Transverse colon (tissue), 4 donors: ENCODE measurements around the gene SAMD14. TPM values are rescaled to one million over a fixed set of nuclear protein-coding genes. Genes with fewer than 3 reads are reported as not detected.
A peak's percentile ranks its signal among the peaks of the same experiment; 100 is the strongest.

Experiments
- DNase-seq: peaks from one replicate; pipeline ENCODE4 v3.0.0-alpha.2; 2019
- H3K27ac ChIP-seq, 4 donors: fragments of 200-600 bp; sonication (generic); 2 replicates each; pipeline ENCODE4 v1.5.1; 2016 to 2018; ENCODE audit warnings: inconsistent platforms in 4 of 4
- H3K27me3 ChIP-seq: fragments of 200-600 bp; sonication (generic); 2 replicates; pipeline ENCODE4 v1.5.1; 2017; ENCODE audit warnings: inconsistent platforms
- H3K36me3 ChIP-seq, 4 donors: fragments of 200-600 bp; sonication (generic); 2 replicates each; pipeline ENCODE4 v1.5.1; 2017 to 2019; ENCODE audit warnings: inconsistent platforms in 4 of 4
- H3K4me1 ChIP-seq, 4 donors: fragments of 200-600 bp; sonication (generic); 2 replicates each; pipeline ENCODE4 v1.5.1; 2017 to 2020; ENCODE audit warnings: inconsistent platforms in 4 of 4
- H3K4me3 ChIP-seq, 4 donors: fragments of 200-600 bp; sonication (generic); 1 replicate in 1 of 4; 2 replicates in 3 of 4; pipeline versions ENCODE4 v1.5.1 to v1.6.1; 2017 to 2019; ENCODE audit warnings: inconsistent platforms in 4 of 4
- H3K9me3 ChIP-seq, 2 donors: fragments of 200-600 bp; sonication (generic); 2 replicates each; pipeline ENCODE4 v1.5.1; 2017 to 2019; ENCODE audit warnings: inconsistent platforms in 2 of 2
- EP300 ChIP-seq: sonication (generic); formaldehyde crosslinking; IDR thresholded peaks from one replicate; pipeline ENCODE4 v1.6.1; 2017; ENCODE audit warnings: antibody characterized with exemption, low read depth
- POLR2A ChIP-seq: fragments of 450-650 bp; IDR thresholded peaks from one replicate; pipeline ENCODE4 v1.6.1; 2016; ENCODE audit warnings: antibody characterized with exemption, mild to moderate bottlenecking, moderate library complexity
- POLR2AphosphoS5 ChIP-seq, 3 donors: sonication (generic); formaldehyde crosslinking; IDR thresholded peaks; one replicate each; pipeline ENCODE4 v1.6.1; 2016; ENCODE audit warnings: antibody characterized with exemption in 3 of 3
- WGBS, 2 donors: methylation state at CpG; one replicate each; pipeline ENCODE4 v1.1.5; 2018; ENCODE audit warnings: low coverage in 1 of 2; 5-methylcytosine and 5-hydroxymethylcytosine counted together
- in situ Hi-C, 4 donors: fragments of 200-750 bp; cut with MboI; loops; one replicate each; pipeline versions ENCODE4 v1.15.0 to v1.15.1; 2017; ENCODE audit warnings: low sequenced_read_pairs in 3 of 4, low pct_ligation_motif_present in 1 of 4, low pct_unique_long_range_greater_than_20kb in 1 of 4
- intact Hi-C: fragments of 100-400 bp; cut with DNase I; formaldehyde crosslinking; loops from one replicate; pipeline ENCODE4 v1.15.1; 2023; ENCODE audit warnings: low total_unique reads
- total RNA-seq, 4 donors: library from RNA; depleted of rRNA; stranded (reverse); fragments of >200 nt; gene quantifications; one replicate each; pipeline ENCODE4 v1.1.0, GENCODE V29; 2016
- TF ChIP-seq, protein P1 (sequence below), 5 experiments: fragments of 200-600 bp in 3 of 5; fragments of 450-650 bp in 2 of 5; sonication (generic) in 3 of 5; IDR thresholded peaks; 1 replicate in 2 of 5; 2 replicates in 3 of 5; pipeline ENCODE4 v1.5.1; 2016 to 2017; ENCODE audit warnings: antibody characterized with exemption in 5 of 5, inconsistent platforms in 3 of 5, mild to moderate bottlenecking in 2 of 5, moderate library complexity in 1 of 5

SAMD14 gene
- total RNA-seq, 4 donors from 2014 or later = 0.14 to 1.8 (median 0.32) TPM; not detected in 1

DNA sequence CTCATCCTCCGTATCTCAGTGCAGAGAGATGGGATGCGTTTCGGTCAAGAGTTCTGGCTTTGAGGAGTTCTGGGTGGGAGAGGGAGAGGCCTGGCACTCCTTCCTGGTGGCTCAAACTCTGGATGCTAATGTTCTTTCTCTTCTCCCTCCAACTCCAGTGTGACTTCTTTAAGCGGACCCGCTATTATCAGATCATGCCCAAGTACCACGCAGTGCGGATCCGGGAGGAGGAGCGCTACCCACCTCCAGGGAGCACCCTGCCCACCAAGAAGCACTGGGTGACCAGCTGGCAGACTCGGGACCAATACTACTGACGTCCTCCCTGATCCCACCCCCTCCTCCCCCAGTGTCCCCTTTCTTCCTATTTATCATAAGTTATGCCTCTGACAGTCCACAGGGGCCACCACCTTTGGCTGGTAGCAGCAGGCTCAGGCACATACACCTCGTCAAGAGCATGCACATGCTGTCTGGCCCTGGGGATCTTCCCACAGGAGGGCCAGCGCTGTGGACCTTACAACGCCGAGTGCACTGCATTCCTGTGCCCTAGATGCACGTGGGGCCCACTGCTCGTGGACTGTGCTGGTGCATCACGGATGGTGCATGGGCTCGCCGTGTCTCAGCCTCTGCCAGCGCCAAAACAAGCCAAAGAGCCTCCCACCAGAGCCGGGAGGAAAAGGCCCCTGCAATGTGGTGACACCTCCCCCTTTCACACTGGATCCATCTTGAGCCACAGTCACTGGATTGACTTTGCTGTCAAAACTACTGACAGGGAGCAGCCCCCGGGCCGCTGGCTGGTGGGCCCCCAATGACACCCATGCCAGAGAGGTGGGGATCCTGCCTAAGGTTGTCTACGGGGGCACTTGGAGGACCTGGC is 40.8 kb downstream of the SAMD14 start:
- no peak for TF ChIP-seq POLR2A
- no peak for TF ChIP-seq EP300
- TF ChIP-seq POLR2AphosphoS5 (IDR thresholded peaks at IDR 0.05) = no peak
- TF ChIP-seq, protein P1, sequence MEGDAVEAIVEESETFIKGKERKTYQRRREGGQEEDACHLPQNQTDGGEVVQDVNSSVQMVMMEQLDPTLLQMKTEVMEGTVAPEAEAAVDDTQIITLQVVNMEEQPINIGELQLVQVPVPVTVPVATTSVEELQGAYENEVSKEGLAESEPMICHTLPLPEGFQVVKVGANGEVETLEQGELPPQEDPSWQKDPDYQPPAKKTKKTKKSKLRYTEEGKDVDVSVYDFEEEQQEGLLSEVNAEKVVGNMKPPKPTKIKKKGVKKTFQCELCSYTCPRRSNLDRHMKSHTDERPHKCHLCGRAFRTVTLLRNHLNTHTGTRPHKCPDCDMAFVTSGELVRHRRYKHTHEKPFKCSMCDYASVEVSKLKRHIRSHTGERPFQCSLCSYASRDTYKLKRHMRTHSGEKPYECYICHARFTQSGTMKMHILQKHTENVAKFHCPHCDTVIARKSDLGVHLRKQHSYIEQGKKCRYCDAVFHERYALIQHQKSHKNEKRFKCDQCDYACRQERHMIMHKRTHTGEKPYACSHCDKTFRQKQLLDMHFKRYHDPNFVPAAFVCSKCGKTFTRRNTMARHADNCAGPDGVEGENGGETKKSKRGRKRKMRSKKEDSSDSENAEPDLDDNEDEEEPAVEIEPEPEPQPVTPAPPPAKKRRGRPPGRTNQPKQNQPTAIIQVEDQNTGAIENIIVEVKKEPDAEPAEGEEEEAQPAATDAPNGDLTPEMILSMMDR (IDR thresholded peaks at IDR 0.05) = no peak
- Histone ChIP-seq H3K36me3 (no peaks in the 10 kb centered on the region), H3K4me3 (no peak overlapping the region), H3K9me3 (no peaks in the 10 kb centered on the region), H3K27ac (no peak overlapping the region), H3K27me3 (no peaks in the 10 kb centered on the region), H3K4me1 (peaks cover 0 to 3% (median 0%) of the 10 kb centered on the region in 4 donors)
- intact Hi-C loops (no loop called here), in situ Hi-C loops (loop anchor here in 3 of 4 donors (5.0 to 10.0 kb wide), 2 partner anchors 62 to 64 kb away; no protein-coding TSS in a partner anchor)
- no peak for DNase-seq
- 81% methylated on average over 25 of the region's 25 CpGs; no CpG with 5 or more reads in 1 of the 2 donors for WGBS, 2 donors

GRCh38 chr17:50087912-50088405 is 42.0 kb downstream of the SAMD14 start:
- in situ Hi-C loops = loop anchor here in 3 of 4 donors (5.0 to 10.0 kb wide), 2 partner anchors 61 to 63 kb away; no protein-coding TSS in a partner anchor
- Histone ChIP-seq H3K4me3 (no peak overlapping the region), H3K27me3 (no peaks in the 10 kb centered on the region), H3K4me1 (no peaks in the 10 kb centered on the region), H3K27ac (no peak overlapping the region), H3K36me3 (no peaks in the 10 kb centered on the region), H3K9me3 (no peaks in the 10 kb centered on the region)
- DNase-seq = no peak
- TF ChIP-seq, protein P1 (IDR thresholded peaks at IDR 0.05) = no peak
- TF ChIP-seq POLR2A (no peak), POLR2AphosphoS5 (IDR thresholded peaks at IDR 0.05) (no peak), EP300 (no peak)
- WGBS, 2 donors = 77 to 92% methylated on average over 6 to 17 of the region's 19 CpGs
- intact Hi-C loops = loop anchor here (1.0 kb wide), 1 partner anchor 62 kb away; no protein-coding TSS in a partner anchor

- no peak overlapping the region for H3K27ac ChIP-seq
- no peaks in the 10 kb centered on the region for H3K4me1 ChIP-seq
- H3K9me3 ChIP-seq = no peaks in the 10 kb centered on the region
- H3K27me3 ChIP-seq = no peaks in the 10 kb centered on the region
- WGBS, 2 donors = 35 to 62% methylated on average over 2 to 10 of the region's 10 CpGs
- DNase-seq = peak; percentile 78
- TF ChIP-seq POLR2AphosphoS5 (IDR thresholded peaks at IDR 0.05) = peak in 1 of 3 donors; percentile 32
- no peak for TF ChIP-seq EP300
- no peak for TF ChIP-seq POLR2A
- TF ChIP-seq, protein P1 (IDR thresholded peaks at IDR 0.05) = peak; percentile 94 to 97 (median 96)
- intact Hi-C loops = loop anchor here (1.0 kb wide), 1 partner anchor 61 kb away; no protein-coding TSS in a partner anchor
- H3K36me3 ChIP-seq = no peaks in the 10 kb centered on the region
- in situ Hi-C loops = loop anchor here in 3 of 4 donors (5.0 to 10.0 kb wide), 2 partner anchors 60 to 63 kb away; no protein-coding TSS in a partner anchor
- no peak overlapping the region for H3K4me3 ChIP-seq
These were observed 42.6 kb downstream of the SAMD14 start for GRCh38 chr17:50087246-50087911.

DNA sequence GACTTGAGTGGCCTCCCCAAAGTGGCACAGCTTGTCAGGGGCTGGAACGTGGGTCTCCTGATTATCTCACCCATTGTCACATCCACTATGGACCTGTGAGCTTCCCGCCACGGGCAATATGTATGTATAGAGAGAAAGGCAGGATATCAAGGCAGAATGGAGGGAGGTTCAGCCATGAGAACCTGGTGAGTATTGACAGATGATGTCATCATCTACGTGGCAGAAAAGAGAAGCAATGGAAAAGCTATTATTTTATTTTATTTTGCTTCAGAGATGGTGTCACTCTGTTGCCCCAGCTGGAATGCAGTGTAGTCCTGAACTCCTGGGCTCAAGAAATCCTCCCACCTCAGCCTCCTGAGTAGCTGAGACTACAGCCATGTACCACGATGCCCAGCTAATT is 48.2 kb downstream of the SAMD14 start:
- 77 to 83% methylated on average over 4 to 5 of the region's 5 CpGs for WGBS, 2 donors
- peaks cover 0 to 29% (median 0%) of the 10 kb centered on the region in 4 donors for H3K36me3 ChIP-seq
- DNase-seq = no peak
- TF ChIP-seq POLR2AphosphoS5 (IDR thresholded peaks at IDR 0.05) (no peak), EP300 (no peak), POLR2A (no peak)
- TF ChIP-seq, protein P1 (IDR thresholded peaks at IDR 0.05) = no peak
- intact Hi-C loops (no loop called here), in situ Hi-C loops (loop anchor here in 2 of 4 donors (10.0 kb wide), 1 partner anchor 57 kb away; no protein-coding TSS in a partner anchor)
- H3K4me1 ChIP-seq = peaks cover 0 to 8% (median 0%) of the 10 kb centered on the region in 4 donors
- H3K27me3 ChIP-seq = no peaks in the 10 kb centered on the region
- no peaks in the 10 kb centered on the region for H3K9me3 ChIP-seq
- H3K4me3 ChIP-seq = no peak overlapping the region
- H3K27ac ChIP-seq = no peak overlapping the region
